NCI-H82 treated with DMSO at 0.1 percent for 48 hours (cell line): ENCODE results near the gene NUMA1.

ENCODE experiments used
- DNase-seq: peaks from one replicate; lab custom pipeline; 2025; ENCODE audit not compliant: unreplicated experiment; lab: John Stamatoyannopoulos, UW

NUMA1 gene

GRCh38 chr11:72015511-72016061 lies 64.8 kb downstream of the NUMA1 start:
- DNase-seq: no peak

DNA sequence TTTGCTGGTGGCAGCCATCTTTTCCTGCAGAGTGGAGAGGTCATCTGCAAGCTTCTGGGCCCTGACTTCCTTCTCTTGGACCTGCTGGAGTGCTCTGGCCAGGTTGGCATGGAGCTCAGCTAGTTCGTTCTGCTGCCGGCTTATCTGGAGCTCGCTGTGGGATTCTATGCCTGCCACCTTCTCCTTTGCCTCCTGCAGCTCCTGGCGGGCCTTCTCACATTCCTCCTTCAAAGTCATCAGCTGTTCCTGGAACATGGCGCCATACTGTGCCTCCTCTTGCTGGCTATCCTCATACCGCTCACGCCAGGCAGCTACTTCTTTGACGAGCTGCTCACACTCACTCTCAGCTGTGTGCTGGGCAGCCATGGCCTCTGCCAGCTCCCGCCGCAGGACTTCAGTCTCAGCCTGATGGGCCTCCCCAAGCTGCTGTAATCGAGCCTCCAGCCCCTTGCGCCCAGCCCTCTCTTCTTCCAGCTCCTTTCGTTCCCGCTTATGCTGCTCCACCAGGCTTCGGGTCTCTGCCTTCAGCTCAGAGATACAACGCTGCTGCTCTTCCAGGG lies 65.5 kb downstream of the NUMA1 start:
- no peak for DNase-seq

DNA sequence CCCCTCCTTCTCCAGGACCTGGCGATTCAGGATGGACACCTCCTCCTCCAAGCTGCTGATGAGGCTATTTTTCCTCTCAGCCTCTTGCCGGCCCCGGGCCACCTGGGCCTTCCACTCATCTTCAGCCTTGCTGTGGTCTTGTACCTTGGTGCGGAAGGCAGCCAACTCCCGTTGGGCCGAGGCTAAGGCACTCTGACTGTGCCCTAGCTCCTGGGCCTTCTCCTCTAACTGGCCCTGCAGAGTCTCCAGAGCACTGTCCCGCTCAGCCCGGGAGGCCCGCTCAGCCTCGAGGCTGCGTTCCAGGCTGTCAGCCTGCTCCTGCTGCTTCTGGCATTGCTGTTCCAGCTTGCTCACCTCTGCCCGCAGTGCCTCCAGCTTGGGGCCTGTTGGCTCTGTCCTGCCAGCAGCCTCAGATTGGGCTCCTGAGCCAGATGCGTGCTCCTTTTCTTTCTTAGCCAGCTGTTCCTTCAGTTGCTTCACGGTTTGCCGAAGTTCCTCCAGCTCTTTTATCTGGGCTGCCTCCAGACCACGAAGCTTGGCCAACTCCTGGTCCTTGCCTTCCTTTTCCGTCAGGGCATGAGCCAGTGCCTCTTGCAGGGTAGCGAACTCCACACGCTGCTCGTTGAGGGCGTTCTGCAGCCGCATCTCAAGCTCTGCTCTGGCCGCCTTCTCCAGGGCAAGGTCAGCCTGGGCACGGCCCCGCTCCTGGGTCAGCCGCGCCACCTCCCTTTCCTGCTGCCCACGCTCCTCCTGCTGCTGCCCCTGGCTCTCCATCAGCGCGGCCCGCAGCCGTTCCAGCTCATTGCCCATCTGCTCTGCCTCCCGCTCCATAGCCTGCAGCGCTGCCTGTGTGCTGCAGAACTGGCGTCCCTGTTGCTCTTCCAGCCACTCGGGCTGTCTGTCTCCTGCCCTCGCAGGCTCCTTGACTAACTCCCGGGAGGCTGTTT lies 66.3 kb downstream of the NUMA1 start:
- no peak for DNase-seq

- DNase-seq: no peak
Observed at GRCh38 chr11:72012897-72013721, 67.2 kb downstream of the NUMA1 start.

DNA sequence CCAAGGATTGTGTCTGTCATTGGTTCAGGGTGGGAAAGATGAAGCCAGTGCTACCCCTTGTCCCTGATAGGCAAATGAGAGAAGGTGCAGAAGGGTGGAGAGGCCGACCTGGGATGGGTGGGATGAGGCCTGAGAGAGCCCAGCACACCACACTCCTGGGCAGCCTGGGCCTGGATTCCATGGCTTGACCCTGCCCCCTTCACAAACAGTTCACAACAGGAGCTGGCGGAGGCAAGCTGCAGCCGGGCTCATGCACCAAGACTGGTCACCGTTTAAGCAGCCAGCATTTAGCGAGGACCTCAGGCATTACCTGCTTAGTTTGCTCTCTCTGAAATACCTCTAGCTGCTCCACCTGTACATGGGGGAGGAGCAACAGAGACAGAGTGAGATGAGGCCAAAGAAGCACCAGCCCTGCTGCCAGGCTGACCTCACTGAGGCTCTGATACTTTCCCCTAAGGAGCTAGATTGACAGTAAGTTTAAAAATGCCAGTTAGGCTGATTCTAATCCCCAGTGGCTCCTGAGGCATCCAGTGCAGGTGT lies 68.2 kb downstream of the NUMA1 start:
- no peak for DNase-seq

DNA sequence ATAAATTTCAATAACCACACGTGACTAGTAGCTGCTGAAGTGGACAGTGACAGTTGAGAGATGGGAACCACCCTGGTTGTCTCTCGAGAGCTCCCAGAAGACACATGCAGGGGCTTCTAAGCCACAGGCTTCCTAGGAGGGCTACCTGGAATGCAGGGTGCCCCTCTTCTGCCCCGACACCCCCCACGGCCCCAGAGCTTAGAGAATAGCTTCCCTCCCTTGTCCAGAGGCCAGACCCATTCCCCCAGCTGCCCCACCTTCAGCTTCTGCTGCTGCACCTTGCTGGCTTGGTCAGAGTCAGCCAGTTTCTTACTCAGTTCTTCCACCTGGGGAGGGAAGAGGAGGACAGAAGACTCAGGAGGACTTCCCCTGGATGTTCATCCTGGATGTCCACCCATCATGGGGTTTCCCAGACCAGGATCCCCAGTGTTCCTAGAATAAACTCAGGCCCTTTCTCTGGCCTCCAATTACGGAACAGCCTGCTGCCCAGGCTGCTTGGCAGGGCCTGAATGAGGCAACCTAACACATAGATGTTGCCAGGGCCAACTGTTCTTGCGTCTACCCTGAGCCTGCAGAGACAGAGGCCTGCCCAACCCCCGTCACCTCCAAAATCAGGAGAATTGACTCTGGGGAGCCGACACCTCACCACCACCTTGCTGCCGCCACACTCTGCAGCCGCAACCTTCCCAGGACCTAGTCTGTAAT lies 69.7 kb downstream of the NUMA1 start:
- no peak for DNase-seq

DNA sequence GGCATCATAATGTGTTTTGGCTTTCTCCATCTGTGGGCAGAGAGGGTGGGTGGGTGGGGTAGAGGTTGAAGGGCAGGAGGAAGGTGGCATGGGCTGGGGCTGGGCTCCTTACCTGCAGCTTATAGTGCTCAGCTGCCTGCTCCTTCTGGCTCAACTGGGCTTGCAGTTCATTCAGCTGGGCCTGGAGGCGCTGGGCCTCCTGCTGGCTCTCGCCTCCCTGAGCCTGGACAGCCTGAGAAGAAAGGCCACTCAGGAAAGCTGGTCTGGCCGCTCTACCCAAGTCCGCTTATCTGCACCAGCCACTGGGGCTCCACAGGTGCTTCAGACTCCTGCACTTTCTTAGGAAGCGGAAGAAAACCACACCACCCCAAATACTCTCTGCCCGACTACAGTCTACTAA lies 71.2 kb downstream of the NUMA1 start:
- DNase-seq: no peak

DNA sequence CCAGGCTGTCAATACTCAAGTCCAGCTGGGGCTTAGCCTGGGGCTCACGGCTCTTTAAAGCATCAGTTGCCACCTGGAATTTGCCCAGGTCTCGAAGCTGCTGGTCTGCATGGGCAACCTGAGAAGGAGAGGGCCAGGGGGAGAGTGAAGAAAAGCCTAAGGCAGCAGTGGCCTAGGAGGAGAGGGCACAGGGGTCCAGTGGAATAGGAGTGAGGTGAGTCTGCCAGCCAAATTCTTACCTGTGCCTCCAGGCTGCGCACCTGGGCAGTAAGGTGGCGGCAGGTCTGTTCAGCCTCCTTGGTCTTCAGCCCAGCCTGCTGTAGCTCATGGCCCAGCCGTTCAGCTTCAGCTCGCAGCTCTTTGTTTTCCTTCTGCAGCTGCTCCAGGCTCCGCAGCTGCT lies 71.6 kb downstream of the NUMA1 start:
- DNase-seq: no peak

DNA sequence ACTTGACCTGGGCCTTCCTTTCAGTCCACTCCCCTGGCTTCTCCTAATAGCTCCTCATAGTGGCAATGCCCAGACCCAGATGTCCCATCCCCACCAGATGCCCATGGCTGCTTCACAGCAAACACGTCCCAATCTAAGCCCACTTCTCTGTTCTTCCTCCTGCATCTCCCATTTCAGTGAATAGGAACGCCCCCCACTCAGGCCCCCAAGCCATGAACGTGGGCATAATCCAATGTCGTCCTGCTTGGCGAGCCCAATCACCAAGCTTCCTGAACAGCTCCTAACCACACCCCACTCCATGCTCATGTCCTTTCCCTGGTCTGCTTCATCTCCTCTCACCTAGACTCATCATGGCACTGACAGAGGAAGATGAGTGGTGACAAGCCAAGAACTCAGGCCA lies 72.8 kb downstream of the NUMA1 start:
- no peak for DNase-seq

DNA sequence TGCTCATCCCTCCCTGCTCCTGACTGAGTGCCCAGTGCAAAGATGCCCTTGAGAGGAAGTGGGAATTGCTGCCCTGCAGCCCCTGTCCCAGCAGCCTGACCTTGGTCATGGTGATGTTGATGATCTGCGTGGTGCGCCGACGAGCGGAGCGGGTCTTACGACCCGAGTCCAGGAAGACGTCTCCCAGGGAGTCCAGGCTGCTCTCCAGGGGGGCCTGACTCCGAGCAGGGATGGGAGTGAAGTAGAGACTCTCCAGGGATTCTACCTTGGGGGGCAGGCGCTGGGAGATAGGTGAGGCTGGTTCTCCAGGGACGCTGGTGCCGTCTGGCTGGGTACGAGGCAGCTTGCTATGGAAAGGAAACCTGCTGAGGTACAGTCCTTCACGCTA lies 73.3 kb downstream of the NUMA1 start:
- no peak for DNase-seq

GRCh38 chr11:72006309-72007088 lies 73.8 kb downstream of the NUMA1 start:
- no peak for DNase-seq

DNA sequence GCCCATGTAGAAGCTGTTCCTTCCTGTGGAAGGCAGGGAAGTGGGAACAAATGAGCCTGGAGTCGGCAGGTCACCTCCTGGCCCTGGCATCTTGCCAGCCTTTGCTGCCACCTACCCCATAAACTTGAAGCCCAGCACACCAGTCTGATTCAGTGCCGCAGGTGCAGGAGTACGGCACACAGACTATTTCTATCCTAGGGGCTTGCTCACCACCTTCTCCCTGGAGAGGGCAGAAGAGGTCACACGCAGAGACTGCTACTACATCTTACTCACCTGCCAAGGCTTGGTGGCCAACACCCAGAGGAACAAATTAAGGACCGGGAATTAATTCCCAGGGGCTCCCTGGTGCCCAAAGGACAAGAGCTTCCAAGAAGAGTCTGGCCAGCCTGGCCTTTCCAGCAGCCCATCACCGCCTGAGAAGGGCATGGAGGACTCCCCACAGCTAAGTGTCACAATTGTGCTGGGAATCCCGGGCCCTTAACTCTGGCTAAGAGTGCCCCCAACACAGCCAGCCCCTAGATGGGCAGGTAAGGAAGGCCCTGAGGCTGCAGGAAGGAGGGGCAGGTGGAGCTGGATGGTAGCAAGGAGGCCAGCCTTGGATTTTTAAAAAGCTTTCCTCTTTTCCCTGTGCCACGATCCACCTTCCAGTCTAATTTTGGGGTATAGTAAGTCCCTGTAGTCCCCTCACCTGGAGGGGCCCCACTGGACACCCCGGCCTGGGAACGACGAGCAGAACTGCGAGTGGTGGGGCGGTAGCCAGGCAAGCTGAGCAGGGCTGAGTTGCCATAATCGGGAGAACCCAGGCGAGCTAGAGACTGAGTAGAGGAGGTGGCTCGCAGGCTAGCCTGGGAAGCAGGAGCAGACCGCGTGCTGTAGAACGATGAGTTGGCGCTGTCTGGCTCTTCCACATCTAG lies 74.7 kb downstream of the NUMA1 start:
- no peak for DNase-seq

DNA sequence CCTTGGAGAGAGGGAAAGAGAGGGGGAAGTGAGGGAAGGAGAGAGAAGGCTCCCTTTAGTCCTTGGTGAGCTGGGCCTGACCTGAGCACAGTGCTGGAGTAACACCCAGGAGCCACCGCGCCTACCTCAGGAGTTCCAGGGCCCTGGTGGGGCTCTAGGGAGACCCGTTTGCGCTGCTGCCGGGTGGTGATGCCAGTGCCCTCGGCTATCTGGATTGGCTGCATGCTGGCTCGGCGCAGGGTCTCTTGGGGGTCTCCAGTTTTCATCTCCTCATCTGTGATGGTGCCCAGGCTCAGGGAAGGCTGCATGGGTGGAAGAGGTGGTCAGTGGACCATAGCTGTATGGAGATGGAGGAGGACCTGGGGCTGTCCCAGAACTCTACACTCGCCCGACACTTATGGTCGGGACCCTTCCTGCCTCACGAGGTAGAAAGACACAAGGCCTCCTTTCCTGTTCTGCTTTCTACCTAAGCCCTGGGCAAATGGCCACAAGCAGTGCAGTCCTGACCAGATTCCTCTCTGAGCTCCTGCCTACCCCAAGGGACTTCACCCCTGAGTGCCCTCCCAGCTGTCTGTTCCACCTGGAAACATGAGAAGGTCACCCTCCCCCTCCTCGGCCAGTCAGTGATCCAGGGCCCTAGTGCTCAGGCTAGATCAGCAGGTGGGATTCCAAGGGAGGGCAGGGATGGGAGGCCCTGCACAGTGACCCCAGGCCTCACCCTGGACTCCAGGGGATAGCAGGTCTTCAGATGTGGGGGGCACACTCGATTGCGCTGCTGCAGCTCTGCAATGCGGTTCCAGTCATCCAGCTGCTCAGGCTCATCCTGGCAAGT lies 75.6 kb downstream of the NUMA1 start:
- no peak for DNase-seq

GRCh38 chr11:72003776-72004171 lies 76.6 kb downstream of the NUMA1 start:
- DNase-seq: no peak

DNA sequence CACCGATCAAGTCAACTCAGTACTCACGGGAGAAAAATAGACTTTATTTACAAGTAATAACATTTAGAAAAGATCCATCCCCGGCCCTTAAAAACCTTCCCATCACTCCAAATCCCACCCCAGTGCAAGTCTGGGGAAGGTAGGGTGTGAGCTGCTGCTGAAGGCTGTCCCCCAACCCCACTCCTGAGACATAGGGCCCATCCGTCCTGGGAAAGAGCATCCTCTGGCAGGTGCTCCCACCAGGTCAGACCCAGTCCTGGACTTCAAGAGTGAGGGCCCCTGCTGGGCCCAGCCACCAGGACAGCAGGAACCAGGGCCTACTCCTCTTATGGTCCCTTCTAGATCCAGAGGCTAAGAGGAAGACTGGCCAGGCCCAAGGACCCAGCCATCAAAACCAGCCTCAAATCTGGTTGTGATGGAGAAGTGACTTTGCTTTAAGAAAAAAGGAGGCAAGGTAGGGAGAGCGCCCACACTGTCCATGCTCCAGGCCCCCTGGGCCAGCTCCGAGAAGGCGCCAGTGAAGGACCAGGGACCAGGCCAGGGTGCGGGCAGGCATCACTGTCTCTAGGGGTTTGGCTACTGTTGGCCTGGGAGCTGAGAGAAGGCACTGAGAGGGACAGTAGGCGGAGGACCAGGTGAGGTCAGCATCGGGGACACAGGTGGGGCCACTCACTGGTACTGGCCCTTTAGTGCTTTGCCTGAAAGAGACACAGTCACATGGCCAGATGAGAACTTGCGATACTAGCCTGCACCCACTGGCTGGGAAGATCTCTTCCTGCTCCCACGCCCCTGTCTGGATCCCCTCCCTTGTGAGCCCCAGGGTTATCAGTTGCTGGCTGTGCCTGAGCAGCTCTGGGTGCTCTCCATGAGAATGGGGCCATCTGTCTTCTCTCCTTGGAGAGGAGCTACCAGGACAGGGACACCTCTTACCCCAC lies 77.2 kb downstream of the NUMA1 start:
- no peak for DNase-seq

- DNase-seq: no peak
Observed at GRCh38 chr11:72001834-72002591, 78.3 kb downstream of the NUMA1 start.
